ENCODE data around the gene INHBC. TPM values are rescaled to one million over a fixed set of nuclear protein-coding genes. Genes with fewer than 3 reads are reported as not detected.

The INHBC gene
- total RNA-seq, 1 experiment from 2014 or later, result not detected

GRCh38 chr12:57458665-57459054 is 24.1 kb downstream of the INHBC start:
- ChIA-PET POLR2A (interaction anchor here (0.7 kb wide), 1 partner anchor 407 kb away, joined by 8 read pairs; no protein-coding TSS in a partner anchor), CTCF (interaction anchor here (0.6 to 1.2 kb wide), 6 partner anchors 8 to 277 kb away, joined by 3 to 6 read pairs (median 3); no protein-coding TSS in a partner anchor)
- Histone ChIP-seq H3K4me3 (ENCODE audit: low read depth in 2 of 2, low read length in 2 of 2) (peak overlapping the region; percentile 72 to 73), H3K4me1 (ENCODE audit: control insufficient read depth, insufficient read depth, low read length) (peaks cover 15% of the 10 kb centered on the region), H3K9me3 (ENCODE audit: control insufficient read depth, insufficient read depth, low read depth, low read length) (no peaks in the 10 kb centered on the region), H3K27ac (ENCODE audit: low read length) (peak overlapping the region; percentile 89), H3K27me3 (ENCODE audit: control insufficient read depth, insufficient read depth, low read length) (no peaks in the 10 kb centered on the region), H3K36me3 (ENCODE audit: control insufficient read depth, insufficient read depth, low read length) (no peaks in the 10 kb centered on the region)
- TF ChIP-seq REST (IDR thresholded peaks at IDR 0.05; ENCODE audit: insufficient read depth in 1 of 2, low read depth in 2 of 2, low read length in 1 of 2) (no peak), POLR2AphosphoS5 (IDR thresholded peaks at IDR 0.05; ENCODE audit: low read depth, low read length) (no peak), TCF7L2 (IDR thresholded peaks at IDR 0.05; ENCODE audit: low read depth, low read length) (no peak), CTCF (IDR thresholded peaks at IDR 0.05) (no peak), SIN3A (IDR thresholded peaks at IDR 0.05; ENCODE audit: borderline replicate concordance, insufficient read depth, low read depth, low read length) (no peak)
- intact Hi-C loops (cut with micrococcal nuclease; ENCODE audit: unreplicated experiment) (loop anchor here (5.0 kb wide), 1 partner anchor 164 kb away; no protein-coding TSS in a partner anchor), in situ Hi-C loops (cut with HindIII; ENCODE audit: low pct_unique_long_range_greater_than_20kb, low sequenced_read_pairs) (no loop called here)
- ATAC-seq (no peak), DNase-seq (ENCODE audit: low read depth, low spot score) (no peak)
- BruUV-seq (replicated peaks), result no TSS peak

- peak; percentile 73 for ATAC-seq
- DNase-seq (ENCODE audit: low read depth, low spot score), result peak; percentile 91
- TF ChIP-seq CTCF (IDR thresholded peaks at IDR 0.05) (peak; percentile 95), SIN3A (IDR thresholded peaks at IDR 0.05; ENCODE audit: borderline replicate concordance, insufficient read depth, low read depth, low read length) (no peak)
- in situ Hi-C loops (cut with HindIII; ENCODE audit: low pct_unique_long_range_greater_than_20kb, low sequenced_read_pairs), result no loop called here
- intact Hi-C loops (cut with micrococcal nuclease; ENCODE audit: unreplicated experiment), result loop anchor here (5.0 kb wide), 1 partner anchor 163 kb away; no protein-coding TSS in a partner anchor
- POLR2A ChIA-PET, result no interaction called here
- Histone ChIP-seq H3K4me1 (ENCODE audit: control insufficient read depth, insufficient read depth, low read length) (peaks cover 15% of the 10 kb centered on the region), H3K4me3 (ENCODE audit: low read depth in 2 of 2, low read length in 2 of 2) (peak overlapping the region; percentile 72 to 73), H3K27me3 (ENCODE audit: control insufficient read depth, insufficient read depth, low read length) (no peaks in the 10 kb centered on the region), H3K9me3 (ENCODE audit: control insufficient read depth, insufficient read depth, low read depth, low read length) (no peaks in the 10 kb centered on the region), H3K27ac (ENCODE audit: low read length) (peak overlapping the region; percentile 89), H3K36me3 (ENCODE audit: control insufficient read depth, insufficient read depth, low read length) (no peaks in the 10 kb centered on the region)
- BruUV-seq (replicated peaks), result no TSS peak
- CTCF ChIA-PET, result interaction anchor here (0.6 to 1.2 kb wide), 8 partner anchors 9 to 276 kb away, joined by 3 to 8 read pairs (median 4); no protein-coding TSS in a partner anchor
These were observed 24.6 kb downstream of the INHBC start for GRCh38 chr12:57459055-57459749.
